ENCODE data around the gene SATB2.

SATB2 gene

DNA sequence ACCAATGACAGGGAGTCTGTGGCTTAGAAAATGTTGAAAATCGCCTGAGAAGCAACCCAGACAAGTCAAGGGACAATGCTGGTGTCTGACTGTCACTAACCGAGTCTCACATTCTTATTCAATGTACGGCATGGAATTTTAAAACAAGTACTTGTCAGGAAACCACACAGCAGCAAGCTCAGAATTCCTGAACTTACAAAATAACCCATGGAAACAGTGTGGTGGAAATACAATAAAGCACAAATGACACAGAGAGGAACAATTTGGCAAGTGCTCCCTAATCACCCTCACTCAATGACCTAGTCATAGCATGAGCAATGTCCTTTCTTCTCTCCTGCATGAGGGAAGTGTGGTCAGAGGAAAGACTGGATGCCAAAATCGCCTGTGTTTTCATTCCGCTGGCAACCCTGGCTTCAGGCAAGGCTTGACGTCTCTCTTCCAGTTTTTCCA is 154.0 kb downstream of the SATB2 start:
- no peak for DNase-seq (ENCODE audit: insufficient read length, low spot score)
- TF ChIP-seq, protein P1, sequence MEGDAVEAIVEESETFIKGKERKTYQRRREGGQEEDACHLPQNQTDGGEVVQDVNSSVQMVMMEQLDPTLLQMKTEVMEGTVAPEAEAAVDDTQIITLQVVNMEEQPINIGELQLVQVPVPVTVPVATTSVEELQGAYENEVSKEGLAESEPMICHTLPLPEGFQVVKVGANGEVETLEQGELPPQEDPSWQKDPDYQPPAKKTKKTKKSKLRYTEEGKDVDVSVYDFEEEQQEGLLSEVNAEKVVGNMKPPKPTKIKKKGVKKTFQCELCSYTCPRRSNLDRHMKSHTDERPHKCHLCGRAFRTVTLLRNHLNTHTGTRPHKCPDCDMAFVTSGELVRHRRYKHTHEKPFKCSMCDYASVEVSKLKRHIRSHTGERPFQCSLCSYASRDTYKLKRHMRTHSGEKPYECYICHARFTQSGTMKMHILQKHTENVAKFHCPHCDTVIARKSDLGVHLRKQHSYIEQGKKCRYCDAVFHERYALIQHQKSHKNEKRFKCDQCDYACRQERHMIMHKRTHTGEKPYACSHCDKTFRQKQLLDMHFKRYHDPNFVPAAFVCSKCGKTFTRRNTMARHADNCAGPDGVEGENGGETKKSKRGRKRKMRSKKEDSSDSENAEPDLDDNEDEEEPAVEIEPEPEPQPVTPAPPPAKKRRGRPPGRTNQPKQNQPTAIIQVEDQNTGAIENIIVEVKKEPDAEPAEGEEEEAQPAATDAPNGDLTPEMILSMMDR (IDR thresholded peaks at IDR 0.05; ENCODE audit: insufficient read depth, missing control alignments), result no peak
- FAIRE-seq, result no peak

DNA sequence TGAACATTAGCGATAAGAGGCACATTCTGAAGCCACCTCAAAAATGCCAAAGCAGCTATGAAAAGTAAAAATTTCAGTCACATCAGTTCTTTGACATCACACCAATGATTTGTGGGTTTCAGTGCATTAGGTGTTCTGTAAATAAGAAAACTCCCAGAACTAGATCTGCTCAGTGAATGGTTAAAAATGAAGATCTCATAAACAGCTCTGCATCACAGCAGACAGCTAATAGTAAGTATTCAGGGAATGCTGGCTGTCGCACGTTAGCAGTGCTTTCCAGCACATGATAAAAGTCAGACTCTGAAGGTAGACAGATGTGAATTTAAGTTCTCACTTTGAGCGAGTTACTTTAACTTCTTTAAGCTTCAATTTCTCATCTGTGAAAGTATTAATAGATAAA is 154.9 kb downstream of the SATB2 start:
- TF ChIP-seq, protein P1 (IDR thresholded peaks at IDR 0.05; ENCODE audit: insufficient read depth, missing control alignments), result no peak
- DNase-seq (ENCODE audit: insufficient read length, low spot score) (no peak), FAIRE-seq (no peak)

DNA sequence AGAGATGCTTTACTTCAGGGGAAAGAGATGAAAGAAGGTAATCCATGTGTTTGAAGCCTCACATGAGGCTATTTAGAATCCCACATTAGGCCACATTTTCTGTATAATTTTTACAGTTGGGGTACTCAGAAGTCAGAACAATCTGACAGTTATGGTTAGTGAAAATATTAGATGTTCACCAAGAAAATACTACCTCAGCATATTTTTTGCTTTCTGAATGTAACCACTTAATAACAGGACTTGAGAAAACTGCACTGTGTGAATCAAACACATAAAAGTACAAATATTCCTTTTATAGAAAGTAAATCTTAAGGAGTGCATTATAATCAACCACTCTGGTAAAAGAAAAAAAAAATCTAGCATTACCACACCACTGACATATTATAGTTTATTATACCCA is 169.3 kb downstream of the SATB2 start:
- TF ChIP-seq, protein P1 (IDR thresholded peaks at IDR 0.05; ENCODE audit: insufficient read depth, missing control alignments), result no peak
- FAIRE-seq, result no peak

DNA sequence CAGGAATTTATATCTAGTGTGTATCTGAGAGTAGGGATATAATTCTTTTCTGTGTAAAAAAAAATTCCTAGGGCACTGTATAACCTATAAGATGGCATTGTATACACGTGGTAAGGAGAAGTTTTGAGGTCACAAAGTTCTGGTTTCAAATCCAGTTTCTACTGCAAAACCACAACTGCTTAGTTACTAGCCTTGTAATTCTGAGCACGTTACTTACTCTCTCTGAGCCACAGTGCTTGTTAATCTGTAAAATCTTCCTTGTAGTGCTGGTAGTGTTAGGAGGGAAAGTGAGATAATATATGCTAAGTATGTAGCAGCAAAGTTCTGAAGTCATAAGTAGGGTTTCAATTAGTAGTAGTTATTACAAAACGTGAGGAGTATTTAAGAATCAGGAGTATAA is 175.4 kb downstream of the SATB2 start:
- FAIRE-seq (no peak), DNase-seq (ENCODE audit: insufficient read length, low spot score) (no peak)

More for the DNA sequence above, 169.3 kb downstream of the SATB2 start:
- DNase-seq (ENCODE audit: insufficient read length, low spot score), result no peak

DNA sequence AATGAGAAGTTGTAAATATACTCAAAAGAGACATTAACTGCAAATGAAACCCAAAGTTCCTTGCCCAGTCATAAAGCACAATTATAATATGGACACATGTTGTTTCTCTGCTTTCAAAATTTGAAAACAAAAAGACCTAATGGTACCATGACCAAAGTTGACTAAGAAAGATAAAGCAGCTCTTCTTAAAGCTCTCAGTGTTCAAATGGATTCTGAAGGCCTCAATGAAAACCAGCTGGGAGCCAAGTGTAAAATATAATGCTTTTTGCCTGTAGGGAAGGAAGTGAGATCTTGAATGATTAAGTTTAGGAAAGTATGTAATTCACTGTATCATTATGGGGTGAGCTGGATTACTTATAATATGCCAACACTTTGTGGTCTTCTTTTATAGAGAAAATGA is 178.6 kb downstream of the SATB2 start:
- DNase-seq (ENCODE audit: insufficient read length, low spot score) (no peak), FAIRE-seq (no peak)
- TF ChIP-seq, protein P1 (IDR thresholded peaks at IDR 0.05; ENCODE audit: insufficient read depth, missing control alignments), result no peak

More for the DNA sequence above, 175.4 kb downstream of the SATB2 start:
- TF ChIP-seq, protein P1 (IDR thresholded peaks at IDR 0.05; ENCODE audit: insufficient read depth, missing control alignments), result no peak

DNA sequence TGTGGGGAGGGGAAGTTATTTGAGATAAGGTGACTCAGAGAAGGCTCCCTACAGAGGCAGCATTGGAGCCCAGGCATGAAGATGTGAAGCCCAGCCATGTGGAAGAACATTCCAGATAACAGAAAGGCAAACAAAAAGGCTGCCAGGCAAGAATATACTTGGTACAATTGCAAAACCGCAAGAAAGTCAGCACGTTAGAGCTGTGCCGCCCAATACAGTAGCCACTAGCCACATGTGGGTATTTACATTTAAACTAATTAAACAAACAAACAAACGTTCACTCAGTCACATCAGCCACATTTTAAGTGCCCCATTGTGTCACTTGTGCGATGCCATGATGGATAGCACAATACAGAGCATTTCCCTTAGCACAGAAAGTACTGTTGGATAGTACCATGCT is 179.6 kb downstream of the SATB2 start:
- no peak for FAIRE-seq
- DNase-seq (ENCODE audit: insufficient read length, low spot score), result no peak
- TF ChIP-seq, protein P1 (IDR thresholded peaks at IDR 0.05; ENCODE audit: insufficient read depth, missing control alignments), result no peak

DNA sequence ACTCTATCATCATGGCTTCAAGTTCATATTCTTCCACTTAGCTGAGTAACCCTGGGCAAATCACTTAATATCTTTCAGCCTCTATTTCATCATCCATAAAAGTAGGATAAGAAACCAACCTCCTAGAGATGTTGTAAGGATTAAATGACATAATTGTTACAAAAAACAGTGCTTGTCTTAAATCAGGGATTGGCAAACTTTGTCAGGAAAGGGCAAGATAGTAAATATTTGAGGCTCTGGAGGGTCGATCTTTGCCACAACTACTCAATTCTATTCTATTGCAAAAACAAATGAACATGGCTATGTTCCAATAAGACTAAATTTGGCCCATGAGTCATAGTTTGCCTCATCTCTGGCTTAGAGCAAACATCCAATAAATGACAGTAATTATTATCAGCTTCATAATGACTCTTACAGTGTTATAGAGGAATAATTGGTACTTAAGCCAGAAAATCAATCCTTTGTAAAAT is 184.7 kb downstream of the SATB2 start:
- DNase-seq (ENCODE audit: insufficient read length, low spot score) (no peak), FAIRE-seq (no peak)
- TF ChIP-seq, protein P1 (IDR thresholded peaks at IDR 0.05; ENCODE audit: insufficient read depth, missing control alignments), result no peak

Measured in D721Med (cell line).